ENCODE measurements around the gene EFCAB8.

DNA sequence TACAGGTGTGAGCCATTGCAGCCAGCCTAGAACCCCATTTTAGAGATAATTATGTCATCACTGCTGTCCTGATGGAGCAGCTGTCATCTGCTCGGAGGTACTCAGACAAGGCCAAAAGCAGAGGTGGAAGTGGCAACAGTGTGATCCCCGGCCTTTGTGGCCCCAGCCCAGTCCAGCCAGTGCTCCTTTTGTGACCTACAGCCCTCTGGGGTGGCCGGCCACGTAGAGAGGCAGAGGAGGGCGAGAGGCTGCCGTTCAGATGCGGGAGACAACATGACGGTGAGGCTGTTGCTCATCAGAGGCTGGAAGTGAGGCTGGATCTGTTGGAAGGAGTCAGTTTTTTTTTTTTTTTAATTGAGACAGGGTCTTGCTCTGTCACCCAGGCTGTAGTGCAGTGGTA is 32.8 kb downstream of the EFCAB8 start:
- no peak for TF ChIP-seq POLR2A (IDR thresholded peaks at IDR 0.05)
- TF ChIP-seq, protein P1, sequence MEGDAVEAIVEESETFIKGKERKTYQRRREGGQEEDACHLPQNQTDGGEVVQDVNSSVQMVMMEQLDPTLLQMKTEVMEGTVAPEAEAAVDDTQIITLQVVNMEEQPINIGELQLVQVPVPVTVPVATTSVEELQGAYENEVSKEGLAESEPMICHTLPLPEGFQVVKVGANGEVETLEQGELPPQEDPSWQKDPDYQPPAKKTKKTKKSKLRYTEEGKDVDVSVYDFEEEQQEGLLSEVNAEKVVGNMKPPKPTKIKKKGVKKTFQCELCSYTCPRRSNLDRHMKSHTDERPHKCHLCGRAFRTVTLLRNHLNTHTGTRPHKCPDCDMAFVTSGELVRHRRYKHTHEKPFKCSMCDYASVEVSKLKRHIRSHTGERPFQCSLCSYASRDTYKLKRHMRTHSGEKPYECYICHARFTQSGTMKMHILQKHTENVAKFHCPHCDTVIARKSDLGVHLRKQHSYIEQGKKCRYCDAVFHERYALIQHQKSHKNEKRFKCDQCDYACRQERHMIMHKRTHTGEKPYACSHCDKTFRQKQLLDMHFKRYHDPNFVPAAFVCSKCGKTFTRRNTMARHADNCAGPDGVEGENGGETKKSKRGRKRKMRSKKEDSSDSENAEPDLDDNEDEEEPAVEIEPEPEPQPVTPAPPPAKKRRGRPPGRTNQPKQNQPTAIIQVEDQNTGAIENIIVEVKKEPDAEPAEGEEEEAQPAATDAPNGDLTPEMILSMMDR (IDR thresholded peaks at IDR 0.05) = no peak

Data from body of pancreas (tissue), 4 donors.